Pancreas (tissue), 10 donors: ENCODE measurements around the gene ITGA7. TPM values are rescaled to one million over a fixed set of nuclear protein-coding genes. Genes with fewer than 3 reads are reported as not detected.

Experiments used
- ATAC-seq, 4 donors: fragments of 200-7000 bp; cut with Tn5 transposase; one replicate each; pipeline versions ENCODE4 v1.8.0 to v1.9.1; 2020; ENCODE audit warnings: mild to moderate bottlenecking in 4 of 4, moderate library complexity in 4 of 4
- DNase-seq, 6 donors: peaks; one replicate each; pipeline ENCODE4 v3.0.0-alpha.2; 2020
- FAIRE-seq: peaks from 2 replicates; lab custom pipeline; 2012; peaks lifted over from hg19 to GRCh38; lab: Jason Lieb, UNC
- H3K27ac ChIP-seq, 4 donors: fragments of 200-600 bp; sonication (generic); 1 replicate in 3 of 4; 2 replicates in 1 of 4; pipeline versions ENCODE4 v1.5.0 to v1.8.0; 2020
- H3K27me3 ChIP-seq, 4 donors: fragments of 200-600 bp; one replicate each; pipeline ENCODE4 v1.8.0; 2021
- H3K36me3 ChIP-seq, 3 donors: fragments of 200-600 bp; sonication (generic) in 1 of 3; one replicate each; pipeline versions ENCODE4 v1.5.0 to v1.8.0; 2020 to 2021
- H3K4me1 ChIP-seq, 3 donors: fragments of 200-600 bp; one replicate each; pipeline ENCODE4 v1.8.0; 2021
- H3K4me3 ChIP-seq, 4 donors: fragments of 200-600 bp; sonication (generic) in 2 of 4; one replicate each; pipeline versions ENCODE4 v1.5.0 to v1.8.0; 2020 to 2021
- H3K9me3 ChIP-seq, 4 donors: fragments of 200-600 bp; one replicate each; pipeline ENCODE4 v1.8.0; 2021
- CTCF ChIP-seq, 4 donors: fragments of 200-600 bp; sonication (generic) in 3 of 4; IDR thresholded peaks; one replicate each; pipeline versions ENCODE4 v1.5.0 to v1.8.0; 2021; ENCODE audit warnings: antibody characterized with exemption in 4 of 4
- WGBS, 2 donors: extraction: QIAGEN DNeasy Blood & Tissue Kit; methylation state at CpG; one replicate each; pipeline ENCODE4 v1.1.7; 2013; 5-methylcytosine and 5-hydroxymethylcytosine counted together
- intact Hi-C, 3 donors: fragments of 100-400 bp; cut with DNase I; formaldehyde crosslinking; loops; one replicate each; pipeline versions ENCODE4 v1.11.1 to v1.14.2; 2022
- polyA plus RNA-seq, 2 donors: library from polyadenylated mRNA; stranded (reverse); fragments of 200-250 nt; gene quantifications; one replicate each; pipeline ENCODE4 v1.2.3, GENCODE V29; 2013
- total RNA-seq, 6 donors: library from RNA; stranded (reverse); fragmentation: NEBNext Ultra II Directional in 4 of 6; extraction: Animal tissue kit (Norgen Biotek cat#: 25700) in 4 of 6; gene quantifications; one replicate each; pipeline versions ENCODE4 v1.2.1 to v1.2.4, GENCODE V29; 2021 to 2023
- donor health status: healthy with polysubstance abuse.
- donor health status: DM: no; HTN: no; CAD: no; lungs with moderate emphysema.
- donor health status: DM: no; HTN: no; CAD: no.
- donor health status: control.
- donor health status: control.
- donor health status: Bipolar disorder and iron deficiency.
- donor health status: DM: yes; HTN: yes; CAD: no.
- donor health status: DM: no; HTN: no; CAD: no.
- donor health status: DM: no; HTN: no; CAD: no.
- donor health status: DM: yes; HTN: yes; CAD: no.

The ITGA7 gene
- total and polyA plus RNA-seq, 8 donors = 3.4 to 34.5 (median 9.1) TPM

- intact Hi-C loops = no loop called here
- Histone ChIP-seq H3K27ac (peak within 1 kb of the TSS; percentile 22 to 69 (median 50)), H3K9me3 (no peaks in the 10 kb centered on the region), H3K4me1 (peaks cover 13 to 53% (median 39%) of the 10 kb centered on the region in 3 donors), H3K4me3 (no peak within 1 kb of the TSS), H3K27me3 (no peaks in the 10 kb centered on the region), H3K36me3 (peaks cover 0 to 14% (median 0%) of the 10 kb centered on the region in 3 donors)
- no peak for TF ChIP-seq CTCF (IDR thresholded peaks at IDR 0.05)
- peak; percentile 58 to 80 (median 70) for ATAC-seq
- 12 to 15% methylated on average over 6 of the region's 6 CpGs for WGBS, 2 donors
- peak; percentile 9 for FAIRE-seq
- DNase-seq = peak in 4 of 6 donors; percentile 74 to 90 (median 82)
Observed at GRCh38 chr12:55720071-55720564, 12.4 kb upstream of the ITGA7 start, which contains the start of gene RDH5. Gene RDH5, plus strand, starts transcription at chr12:55720393. Its CDS starts 792 bp downstream, at chr12:55721185.

- no peak for FAIRE-seq
- Histone ChIP-seq H3K4me3 (no peak overlapping the region), H3K9me3 (no peaks in the 10 kb centered on the region), H3K27ac (peak overlapping the region in 3 of 4 donors; percentile 22 to 69 (median 58)), H3K36me3 (peaks cover 0 to 6% (median 0%) of the 10 kb centered on the region in 3 donors), H3K27me3 (no peaks in the 10 kb centered on the region), H3K4me1 (peaks cover 15 to 47% (median 39%) of the 10 kb centered on the region in 3 donors)
- ATAC-seq = no peak
- WGBS, 2 donors = 67 to 76% methylated on average over 7 of the region's 7 CpGs
- no peak for TF ChIP-seq CTCF (IDR thresholded peaks at IDR 0.05)
- no peak for DNase-seq
- intact Hi-C loops = no loop called here
Observed at GRCh38 chr12:55719371-55719770, 11.7 kb upstream of the ITGA7 start.

- no peak for FAIRE-seq
- no peaks in the 10 kb centered on the region for H3K27me3 ChIP-seq
- no peak for ATAC-seq
- H3K27ac ChIP-seq = peak overlapping the region in 2 of 4 donors; percentile 58 to 69
- no peak overlapping the region for H3K4me3 ChIP-seq
- intact Hi-C loops = no loop called here
- H3K4me1 ChIP-seq = peaks cover 15 to 46% (median 35%) of the 10 kb centered on the region in 3 donors
- WGBS, 2 donors = 72 to 81% methylated on average over 4 of the region's 4 CpGs
- no peaks in the 10 kb centered on the region for H3K9me3 ChIP-seq
- TF ChIP-seq CTCF (IDR thresholded peaks at IDR 0.05) = no peak
- no peaks in the 10 kb centered on the region for H3K36me3 ChIP-seq
- no peak for DNase-seq
Observed at GRCh38 chr12:55718624-55719275, 11.0 kb upstream of the ITGA7 start.

GRCh38 chr12:55718015-55718414 lies 10.3 kb upstream of the ITGA7 start:
- no peaks in the 10 kb centered on the region for H3K9me3 ChIP-seq
- H3K27ac ChIP-seq = peak overlapping the region in 2 of 4 donors; percentile 10 to 11
- DNase-seq = no peak
- WGBS, 2 donors = 38 to 43% methylated on average over 4 of the region's 4 CpGs
- FAIRE-seq = no peak
- H3K36me3 ChIP-seq = no peaks in the 10 kb centered on the region
- ATAC-seq = no peak
- no peak for TF ChIP-seq CTCF (IDR thresholded peaks at IDR 0.05)
- H3K27me3 ChIP-seq = no peaks in the 10 kb centered on the region
- intact Hi-C loops = no loop called here
- H3K4me3 ChIP-seq = no peak overlapping the region
- peaks cover 15 to 46% (median 31%) of the 10 kb centered on the region in 3 donors for H3K4me1 ChIP-seq
